ENCODE data around the gene CCDC57. TPM values are rescaled to one million over a fixed set of nuclear protein-coding genes. Genes with fewer than 3 reads are reported as not detected.

CCDC57 gene
- total and polyA plus RNA-seq, 4 donors, result 5.4 to 19.1 (median 11.7) TPM

DNA sequence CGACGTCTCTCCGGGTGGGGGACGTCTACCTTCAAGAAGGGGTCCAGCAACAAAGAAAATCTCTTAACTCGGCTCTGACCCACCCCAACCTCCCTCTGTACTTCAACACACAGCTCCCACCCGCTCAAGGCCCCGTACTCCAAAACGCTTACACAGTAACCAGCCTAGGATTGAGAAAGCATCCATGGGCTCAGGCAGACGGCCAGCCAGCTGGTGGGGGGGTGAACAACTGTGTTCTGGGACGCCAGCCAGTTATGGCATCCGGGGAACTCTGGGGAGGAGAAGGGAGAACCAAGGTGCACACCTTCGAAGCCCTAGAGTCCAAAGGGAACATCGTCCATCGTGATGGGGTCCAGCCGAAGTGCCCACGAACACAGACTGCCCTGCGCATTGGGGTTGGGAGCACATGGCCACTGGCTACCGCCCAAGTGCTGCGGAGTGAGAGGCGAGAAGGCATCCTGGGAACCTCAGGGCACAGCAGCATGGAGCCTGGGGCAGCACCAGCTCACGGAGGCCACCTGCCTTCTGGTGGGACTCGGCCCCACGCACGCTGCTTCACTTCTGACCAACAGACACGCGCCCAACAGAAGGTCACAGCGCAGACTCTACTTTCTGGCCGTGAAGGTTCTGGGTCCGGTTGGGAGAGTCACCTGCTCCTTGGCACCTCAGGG is 30.5 kb upstream of the CCDC57 start:
- H3K36me3 ChIP-seq (ENCODE audit: control insufficient read depth in 4 of 4, insufficient read depth in 3 of 4, low read depth in 1 of 4, low read length in 3 of 4), result peaks cover 16 to 45% (median 31%) of the 10 kb centered on the region in 4 donors
- TF ChIP-seq YY1 (IDR thresholded peaks at IDR 0.05) (peak; percentile 52), RXRA (IDR thresholded peaks at IDR 0.05) (peak; percentile 45 to 76), HNF4G (IDR thresholded peaks at IDR 0.05) (peak; percentile 30), HNF4A (conservative IDR thresholded peaks at IDR 0.05) (peak; percentile 72 to 76), NR2F2 (IDR thresholded peaks at IDR 0.05) (no peak), SP1 (IDR thresholded peaks at IDR 0.05) (peak; percentile 55), EGR1 (IDR thresholded peaks at IDR 0.05; ENCODE audit: low read depth in 2 of 2) (no peak), RAD21 (IDR thresholded peaks at IDR 0.05) (peak; percentile 24 to 46)
- TF ChIP-seq, protein P1, sequence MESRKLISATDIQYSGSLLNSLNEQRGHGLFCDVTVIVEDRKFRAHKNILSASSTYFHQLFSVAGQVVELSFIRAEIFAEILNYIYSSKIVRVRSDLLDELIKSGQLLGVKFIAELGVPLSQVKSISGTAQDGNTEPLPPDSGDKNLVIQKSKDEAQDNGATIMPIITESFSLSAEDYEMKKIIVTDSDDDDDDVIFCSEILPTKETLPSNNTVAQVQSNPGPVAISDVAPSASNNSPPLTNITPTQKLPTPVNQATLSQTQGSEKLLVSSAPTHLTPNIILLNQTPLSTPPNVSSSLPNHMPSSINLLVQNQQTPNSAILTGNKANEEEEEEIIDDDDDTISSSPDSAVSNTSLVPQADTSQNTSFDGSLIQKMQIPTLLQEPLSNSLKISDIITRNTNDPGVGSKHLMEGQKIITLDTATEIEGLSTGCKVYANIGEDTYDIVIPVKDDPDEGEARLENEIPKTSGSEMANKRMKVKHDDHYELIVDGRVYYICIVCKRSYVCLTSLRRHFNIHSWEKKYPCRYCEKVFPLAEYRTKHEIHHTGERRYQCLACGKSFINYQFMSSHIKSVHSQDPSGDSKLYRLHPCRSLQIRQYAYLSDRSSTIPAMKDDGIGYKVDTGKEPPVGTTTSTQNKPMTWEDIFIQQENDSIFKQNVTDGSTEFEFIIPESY (IDR thresholded peaks at IDR 0.05), result no peak
- WGBS, result 41% methylated on average over 29 of the region's 29 CpGs
- H3K27ac ChIP-seq (ENCODE audit: low read depth in 1 of 2, low read length in 2 of 2), result peak overlapping the region; percentile 88
- H3K27me3 ChIP-seq (ENCODE audit: control insufficient read depth in 4 of 4, insufficient read depth in 4 of 4, low read length in 3 of 4), result no peaks in the 10 kb centered on the region
- no peak overlapping the region for H3K4me3 ChIP-seq (ENCODE audit: low read depth in 1 of 3, low read length in 3 of 3)
- peak; percentile 77 for DNase-seq (ENCODE audit: low spot score)
- peak overlapping the region in 1 of 2 donors; percentile 67 for H3K9ac ChIP-seq (ENCODE audit: low read depth in 1 of 2, low read length in 2 of 2)
- H3K9me3 ChIP-seq (ENCODE audit: control insufficient read depth in 4 of 4, low read length in 3 of 4), result no peaks in the 10 kb centered on the region
- H3K4me1 ChIP-seq (ENCODE audit: control insufficient read depth in 4 of 4, insufficient read depth in 4 of 4, low read length in 3 of 4), result peaks cover 32 to 62% (median 47%) of the 10 kb centered on the region in 4 donors

DNA sequence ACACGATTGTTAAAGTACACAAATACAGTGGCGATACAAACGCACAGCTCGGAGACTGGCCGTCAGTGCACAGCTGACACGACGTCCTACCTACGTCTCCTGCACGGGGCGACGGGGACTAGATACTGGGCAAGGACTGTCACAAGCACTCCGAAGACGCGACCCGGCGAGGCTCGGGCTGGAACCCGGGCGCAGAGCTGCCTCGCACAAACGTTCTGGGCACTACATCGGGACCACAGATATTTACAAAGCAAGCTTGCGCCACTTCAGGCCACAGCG is 30.0 kb upstream of the CCDC57 start:
- H3K4me3 ChIP-seq (ENCODE audit: low read depth in 1 of 3, low read length in 3 of 3), result no peak overlapping the region
- DNase-seq (ENCODE audit: low spot score), result no peak
- H3K36me3 ChIP-seq (ENCODE audit: control insufficient read depth in 4 of 4, insufficient read depth in 3 of 4, low read depth in 1 of 4, low read length in 3 of 4), result peaks cover 14 to 40% (median 28%) of the 10 kb centered on the region in 4 donors
- H3K9ac ChIP-seq (ENCODE audit: low read depth in 1 of 2, low read length in 2 of 2), result peak overlapping the region; percentile 60 to 67
- WGBS, result 30% methylated on average over 24 of the region's 24 CpGs
- TF ChIP-seq, protein P2, sequence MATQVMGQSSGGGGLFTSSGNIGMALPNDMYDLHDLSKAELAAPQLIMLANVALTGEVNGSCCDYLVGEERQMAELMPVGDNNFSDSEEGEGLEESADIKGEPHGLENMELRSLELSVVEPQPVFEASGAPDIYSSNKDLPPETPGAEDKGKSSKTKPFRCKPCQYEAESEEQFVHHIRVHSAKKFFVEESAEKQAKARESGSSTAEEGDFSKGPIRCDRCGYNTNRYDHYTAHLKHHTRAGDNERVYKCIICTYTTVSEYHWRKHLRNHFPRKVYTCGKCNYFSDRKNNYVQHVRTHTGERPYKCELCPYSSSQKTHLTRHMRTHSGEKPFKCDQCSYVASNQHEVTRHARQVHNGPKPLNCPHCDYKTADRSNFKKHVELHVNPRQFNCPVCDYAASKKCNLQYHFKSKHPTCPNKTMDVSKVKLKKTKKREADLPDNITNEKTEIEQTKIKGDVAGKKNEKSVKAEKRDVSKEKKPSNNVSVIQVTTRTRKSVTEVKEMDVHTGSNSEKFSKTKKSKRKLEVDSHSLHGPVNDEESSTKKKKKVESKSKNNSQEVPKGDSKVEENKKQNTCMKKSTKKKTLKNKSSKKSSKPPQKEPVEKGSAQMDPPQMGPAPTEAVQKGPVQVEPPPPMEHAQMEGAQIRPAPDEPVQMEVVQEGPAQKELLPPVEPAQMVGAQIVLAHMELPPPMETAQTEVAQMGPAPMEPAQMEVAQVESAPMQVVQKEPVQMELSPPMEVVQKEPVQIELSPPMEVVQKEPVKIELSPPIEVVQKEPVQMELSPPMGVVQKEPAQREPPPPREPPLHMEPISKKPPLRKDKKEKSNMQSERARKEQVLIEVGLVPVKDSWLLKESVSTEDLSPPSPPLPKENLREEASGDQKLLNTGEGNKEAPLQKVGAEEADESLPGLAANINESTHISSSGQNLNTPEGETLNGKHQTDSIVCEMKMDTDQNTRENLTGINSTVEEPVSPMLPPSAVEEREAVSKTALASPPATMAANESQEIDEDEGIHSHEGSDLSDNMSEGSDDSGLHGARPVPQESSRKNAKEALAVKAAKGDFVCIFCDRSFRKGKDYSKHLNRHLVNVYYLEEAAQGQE (IDR thresholded peaks at IDR 0.05), result no peak
- no peak for TF ChIP-seq JUND (IDR thresholded peaks at IDR 0.05)
- no peak for TF ChIP-seq RAD21 (IDR thresholded peaks at IDR 0.05)
- TF ChIP-seq SP1 (IDR thresholded peaks at IDR 0.05), result no peak
- TF ChIP-seq NR2F2 (IDR thresholded peaks at IDR 0.05), result no peak
- TF ChIP-seq HNF4G (IDR thresholded peaks at IDR 0.05), result no peak
- no peak for TF ChIP-seq YY1 (IDR thresholded peaks at IDR 0.05)
- TF ChIP-seq, protein P1 (IDR thresholded peaks at IDR 0.05), result no peak
- TF ChIP-seq, protein P3, sequence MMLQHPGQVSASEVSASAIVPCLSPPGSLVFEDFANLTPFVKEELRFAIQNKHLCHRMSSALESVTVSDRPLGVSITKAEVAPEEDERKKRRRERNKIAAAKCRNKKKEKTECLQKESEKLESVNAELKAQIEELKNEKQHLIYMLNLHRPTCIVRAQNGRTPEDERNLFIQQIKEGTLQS (IDR thresholded peaks at IDR 0.05), result no peak
- TF ChIP-seq TAF1 (conservative IDR thresholded peaks at IDR 0.05), result no peak
- TF ChIP-seq EGR1 (IDR thresholded peaks at IDR 0.05; ENCODE audit: low read depth in 2 of 2), result no peak
- no peak for TF ChIP-seq GABPA (IDR thresholded peaks at IDR 0.05 in 1 of 2, conservative IDR thresholded peaks at IDR 0.05 in 1 of 2)
- TF ChIP-seq, protein P4, sequence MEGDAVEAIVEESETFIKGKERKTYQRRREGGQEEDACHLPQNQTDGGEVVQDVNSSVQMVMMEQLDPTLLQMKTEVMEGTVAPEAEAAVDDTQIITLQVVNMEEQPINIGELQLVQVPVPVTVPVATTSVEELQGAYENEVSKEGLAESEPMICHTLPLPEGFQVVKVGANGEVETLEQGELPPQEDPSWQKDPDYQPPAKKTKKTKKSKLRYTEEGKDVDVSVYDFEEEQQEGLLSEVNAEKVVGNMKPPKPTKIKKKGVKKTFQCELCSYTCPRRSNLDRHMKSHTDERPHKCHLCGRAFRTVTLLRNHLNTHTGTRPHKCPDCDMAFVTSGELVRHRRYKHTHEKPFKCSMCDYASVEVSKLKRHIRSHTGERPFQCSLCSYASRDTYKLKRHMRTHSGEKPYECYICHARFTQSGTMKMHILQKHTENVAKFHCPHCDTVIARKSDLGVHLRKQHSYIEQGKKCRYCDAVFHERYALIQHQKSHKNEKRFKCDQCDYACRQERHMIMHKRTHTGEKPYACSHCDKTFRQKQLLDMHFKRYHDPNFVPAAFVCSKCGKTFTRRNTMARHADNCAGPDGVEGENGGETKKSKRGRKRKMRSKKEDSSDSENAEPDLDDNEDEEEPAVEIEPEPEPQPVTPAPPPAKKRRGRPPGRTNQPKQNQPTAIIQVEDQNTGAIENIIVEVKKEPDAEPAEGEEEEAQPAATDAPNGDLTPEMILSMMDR (IDR thresholded peaks at IDR 0.05; ENCODE audit: low read depth, low read length, missing input control), result no peak
- TF ChIP-seq FOXA2 (IDR thresholded peaks at IDR 0.05), result no peak
- TF ChIP-seq HNF4A (conservative IDR thresholded peaks at IDR 0.05), result no peak
- TF ChIP-seq, protein P5, sequence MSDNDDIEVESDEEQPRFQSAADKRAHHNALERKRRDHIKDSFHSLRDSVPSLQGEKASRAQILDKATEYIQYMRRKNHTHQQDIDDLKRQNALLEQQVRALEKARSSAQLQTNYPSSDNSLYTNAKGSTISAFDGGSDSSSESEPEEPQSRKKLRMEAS (IDR thresholded peaks at IDR 0.05), result no peak
- H3K27ac ChIP-seq (ENCODE audit: low read depth in 1 of 2, low read length in 2 of 2), result peak overlapping the region; percentile 88
- no peaks in the 10 kb centered on the region for H3K27me3 ChIP-seq (ENCODE audit: control insufficient read depth in 4 of 4, insufficient read depth in 4 of 4, low read length in 3 of 4)
- H3K4me1 ChIP-seq (ENCODE audit: control insufficient read depth in 4 of 4, insufficient read depth in 4 of 4, low read length in 3 of 4), result peaks cover 32 to 62% (median 47%) of the 10 kb centered on the region in 4 donors
- no peaks in the 10 kb centered on the region for H3K9me3 ChIP-seq (ENCODE audit: control insufficient read depth in 4 of 4, low read length in 3 of 4)

All from liver (tissue), 9 donors.